CD4-positive, alpha-beta T cell treated with Interleukin-6 for 4 hours (primary cell): ENCODE results near the gene LACTBL1.
A peak's percentile ranks its signal among the peaks of the same experiment; 100 is the strongest.
"Not testable (repeated sequence)": the region's sequence is repeated elsewhere in the genome, so short reads cannot be mapped to it uniquely, and the experiment has no call there.

Experiments
- DNase-seq: peaks from one replicate; pipeline ENCODE4 v3.0.0-alpha.2; 2020; ENCODE audit warnings: mixed read lengths

Gene LACTBL1

GRCh38 chr1:22976461-22977243, 4.0 kb upstream of the LACTBL1 start:
- DNase-seq = peak; percentile 50

GRCh38 chr1:22976127-22976460, 3.4 kb upstream of the LACTBL1 start:
- DNase-seq = no peak

GRCh38 chr1:22975694-22976093, 3.0 kb upstream of the LACTBL1 start:
- DNase-seq = no peak

- no peak for DNase-seq
Observed at GRCh38 chr1:22971611-22972405, 858 bp downstream of the LACTBL1 start.

GRCh38 chr1:22971161-22971560, 1.5 kb downstream of the LACTBL1 start:
- DNase-seq = no peak

GRCh38 chr1:22970096-22970495, 2.6 kb downstream of the LACTBL1 start:
- no peak for DNase-seq

GRCh38 chr1:22969304-22969709, 3.4 kb downstream of the LACTBL1 start:
- DNase-seq = no peak

GRCh38 chr1:22967833-22968232, 4.8 kb downstream of the LACTBL1 start:
- DNase-seq = no peak

GRCh38 chr1:22966309-22966708, 6.4 kb downstream of the LACTBL1 start:
- DNase-seq = no peak

- DNase-seq = no peak
Observed at GRCh38 chr1:22963044-22963677, 9.5 kb downstream of the LACTBL1 start.

GRCh38 chr1:22962558-22962957, 10.1 kb downstream of the LACTBL1 start:
- DNase-seq = no peak

GRCh38 chr1:22959545-22960360, 12.9 kb downstream of the LACTBL1 start:
- DNase-seq = no peak

GRCh38 chr1:22958556-22958955, 14.1 kb downstream of the LACTBL1 start:
- DNase-seq = no peak

GRCh38 chr1:22957066-22957465, 15.6 kb downstream of the LACTBL1 start:
- DNase-seq = no peak

- no peak for DNase-seq
Observed at GRCh38 chr1:22955146-22955545, 17.5 kb downstream of the LACTBL1 start.

GRCh38 chr1:22953740-22954141, 18.9 kb downstream of the LACTBL1 start:
- DNase-seq = no peak

- no peak for DNase-seq
Observed at GRCh38 chr1:22953057-22953739, 19.5 kb downstream of the LACTBL1 start.

- DNase-seq = no peak
Observed at GRCh38 chr1:22952694-22953056, 20.0 kb downstream of the LACTBL1 start.

GRCh38 chr1:22951796-22952195, 20.9 kb downstream of the LACTBL1 start:
- no peak for DNase-seq

GRCh38 chr1:22949822-22950331, 22.8 kb downstream of the LACTBL1 start:
- DNase-seq = no peak

GRCh38 chr1:22945171-22945570, 27.5 kb downstream of the LACTBL1 start:
- not testable (repeated sequence) for DNase-seq
